HL-60 (cell line): Measurements from ENCODE around the gene HCFC1R1.

ENCODE experiments used
- CTCF ChIP-seq: IDR thresholded peaks from one replicate; pipeline ENCODE4 v1.5.1; 2011; ENCODE audit warnings: low read length, control low read depth, inconsistent platforms; ENCODE audit not compliant: insufficient read depth
- GABPA ChIP-seq: IDR thresholded peaks from 2 replicates; pipeline ENCODE4 v1.6.1; 2012; ENCODE audit warnings: low read depth
- REST ChIP-seq: IDR thresholded peaks from 2 replicates; pipeline ENCODE4 v1.6.1; 2012; ENCODE audit warnings: low read depth; ENCODE audit not compliant: insufficient replicate concordance

- TF ChIP-seq REST (no peak), CTCF (peak; percentile 54), GABPA (0 out of 2 replicates have a peak, but pooled peaks have one; percentile 17)
These were observed 35.4 kb upstream of the HCFC1R1 start for GRCh38 chr16:3059041-3059722.
